HFF-Myc (cell line): ENCODE measurements around the gene ZNF622.

ENCODE experiments used
- DNase-seq: peaks from one replicate; pipeline ENCODE4 v3.0.0-alpha.2; 2011; ENCODE audit warnings: low read depth; ENCODE audit errors: extremely low read depth
- H3K4me3 ChIP-seq: replicated peaks from 2 replicates; pipeline ENCODE4 v1.5.1; 2011; ENCODE audit warnings: low read depth, mild to moderate bottlenecking, control low read depth, low read length
- TF ChIP-seq, protein P1 (sequence below): IDR thresholded peaks from 2 replicates; pipeline ENCODE4 v1.5.1; 2012; ENCODE audit warnings: mild to moderate bottlenecking, low read depth, low read length, control low read depth; ENCODE audit errors: missing control alignments

ZNF622 gene

DNA sequence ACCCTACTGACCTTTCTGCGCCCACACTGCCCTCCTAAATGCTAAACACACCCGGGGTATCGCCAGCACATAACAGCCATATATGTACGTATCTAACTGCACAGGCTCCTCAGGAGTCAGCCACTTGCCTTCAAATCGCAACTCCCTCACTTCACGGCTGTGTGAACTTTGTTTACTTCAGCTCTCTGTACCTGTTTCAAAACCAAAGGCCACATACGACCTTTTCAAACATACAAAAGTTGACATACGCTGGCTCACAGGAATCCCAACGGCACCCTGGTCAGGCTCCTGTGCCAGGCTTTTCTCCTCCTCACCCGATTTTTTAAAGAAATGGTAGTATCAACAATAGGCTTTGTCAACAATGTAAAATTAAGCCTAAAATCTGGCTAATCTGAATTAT is 39.0 kb upstream of the ZNF622 start:
- DNase-seq: no peak
- TF ChIP-seq, protein P1, sequence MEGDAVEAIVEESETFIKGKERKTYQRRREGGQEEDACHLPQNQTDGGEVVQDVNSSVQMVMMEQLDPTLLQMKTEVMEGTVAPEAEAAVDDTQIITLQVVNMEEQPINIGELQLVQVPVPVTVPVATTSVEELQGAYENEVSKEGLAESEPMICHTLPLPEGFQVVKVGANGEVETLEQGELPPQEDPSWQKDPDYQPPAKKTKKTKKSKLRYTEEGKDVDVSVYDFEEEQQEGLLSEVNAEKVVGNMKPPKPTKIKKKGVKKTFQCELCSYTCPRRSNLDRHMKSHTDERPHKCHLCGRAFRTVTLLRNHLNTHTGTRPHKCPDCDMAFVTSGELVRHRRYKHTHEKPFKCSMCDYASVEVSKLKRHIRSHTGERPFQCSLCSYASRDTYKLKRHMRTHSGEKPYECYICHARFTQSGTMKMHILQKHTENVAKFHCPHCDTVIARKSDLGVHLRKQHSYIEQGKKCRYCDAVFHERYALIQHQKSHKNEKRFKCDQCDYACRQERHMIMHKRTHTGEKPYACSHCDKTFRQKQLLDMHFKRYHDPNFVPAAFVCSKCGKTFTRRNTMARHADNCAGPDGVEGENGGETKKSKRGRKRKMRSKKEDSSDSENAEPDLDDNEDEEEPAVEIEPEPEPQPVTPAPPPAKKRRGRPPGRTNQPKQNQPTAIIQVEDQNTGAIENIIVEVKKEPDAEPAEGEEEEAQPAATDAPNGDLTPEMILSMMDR: no peak
- H3K4me3 ChIP-seq: no peak overlapping the region

DNA sequence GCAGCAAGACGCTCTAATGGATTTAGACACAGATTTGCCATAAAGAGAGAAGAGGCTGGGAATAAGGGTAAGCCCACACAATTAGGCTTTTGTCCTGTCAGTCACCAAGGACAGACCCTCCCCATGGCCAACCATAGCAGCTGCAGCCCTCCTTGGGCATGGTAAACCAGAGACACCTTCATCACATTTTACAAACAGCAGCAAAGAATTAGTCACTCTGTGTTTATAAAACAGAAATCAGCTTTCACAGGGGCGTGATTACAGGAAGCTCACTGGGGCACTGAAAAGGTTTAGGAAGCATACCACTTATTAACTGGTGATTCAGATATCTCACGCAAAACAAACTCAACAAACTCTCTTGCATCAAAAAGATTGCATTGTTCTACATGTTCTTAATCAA is 37.3 kb upstream of the ZNF622 start:
- TF ChIP-seq, protein P1: no peak
- DNase-seq: no peak
- no peak overlapping the region for H3K4me3 ChIP-seq

DNA sequence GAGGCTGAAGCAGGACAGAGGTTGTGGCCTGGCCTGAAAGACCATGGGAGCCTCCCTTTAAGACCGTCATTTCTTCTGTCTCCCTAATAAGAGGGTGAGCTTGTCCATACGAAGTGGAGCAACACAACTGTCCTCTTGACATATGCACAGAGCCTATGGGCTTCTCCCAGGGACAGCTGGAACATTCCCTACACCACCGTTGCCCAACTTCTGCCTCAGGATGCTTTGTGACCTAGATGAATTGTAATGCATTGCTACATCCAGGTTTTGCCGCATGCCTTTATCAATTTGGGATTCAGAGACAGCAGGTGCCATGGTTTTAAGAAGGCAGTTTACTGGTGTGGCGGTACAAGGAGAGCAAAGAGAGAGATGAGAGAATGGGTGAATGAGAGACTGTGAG is 34.4 kb upstream of the ZNF622 start:
- DNase-seq: no peak
- no peak overlapping the region for H3K4me3 ChIP-seq
- TF ChIP-seq, protein P1: no peak

DNA sequence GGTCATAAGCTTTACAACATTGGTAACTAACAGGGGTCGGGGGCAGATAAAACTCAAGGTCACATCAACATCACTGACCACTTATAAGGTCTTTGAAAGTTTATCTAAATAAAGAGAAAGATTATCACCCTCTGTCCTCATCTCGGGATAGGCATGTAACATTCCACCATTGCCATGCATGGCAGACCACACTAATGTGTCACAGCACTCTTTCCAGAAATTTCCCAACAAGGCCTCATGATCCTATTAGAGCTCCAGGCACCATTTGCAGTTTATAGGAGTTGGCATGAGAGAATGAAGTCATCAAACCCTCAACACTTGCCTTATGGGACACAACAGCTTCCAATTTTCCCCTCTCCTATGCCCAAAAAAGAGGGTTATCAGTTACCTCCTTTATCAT is 31.9 kb upstream of the ZNF622 start:
- TF ChIP-seq, protein P1: no peak
- no peak overlapping the region for H3K4me3 ChIP-seq
- DNase-seq: no peak

DNA sequence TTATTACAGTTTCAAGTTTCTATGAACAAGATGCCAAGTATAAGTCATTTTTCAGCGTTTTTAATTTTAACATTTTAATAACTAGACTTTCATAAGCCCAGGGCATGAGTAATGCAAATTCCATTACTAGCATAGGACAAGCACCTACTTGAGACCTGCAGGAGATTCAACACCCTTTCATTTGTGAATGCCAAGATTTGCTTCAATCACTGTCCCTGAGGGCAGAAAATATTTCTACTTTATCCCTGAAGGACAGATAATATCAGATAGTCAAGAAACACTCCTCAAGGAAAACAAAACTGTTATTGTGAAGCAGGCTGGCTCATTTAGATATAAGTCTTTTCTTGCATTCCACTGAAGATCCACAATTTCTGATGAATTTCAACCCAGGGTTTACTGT is 27.7 kb upstream of the ZNF622 start:
- TF ChIP-seq, protein P1: no peak
- no peak for DNase-seq

DNA sequence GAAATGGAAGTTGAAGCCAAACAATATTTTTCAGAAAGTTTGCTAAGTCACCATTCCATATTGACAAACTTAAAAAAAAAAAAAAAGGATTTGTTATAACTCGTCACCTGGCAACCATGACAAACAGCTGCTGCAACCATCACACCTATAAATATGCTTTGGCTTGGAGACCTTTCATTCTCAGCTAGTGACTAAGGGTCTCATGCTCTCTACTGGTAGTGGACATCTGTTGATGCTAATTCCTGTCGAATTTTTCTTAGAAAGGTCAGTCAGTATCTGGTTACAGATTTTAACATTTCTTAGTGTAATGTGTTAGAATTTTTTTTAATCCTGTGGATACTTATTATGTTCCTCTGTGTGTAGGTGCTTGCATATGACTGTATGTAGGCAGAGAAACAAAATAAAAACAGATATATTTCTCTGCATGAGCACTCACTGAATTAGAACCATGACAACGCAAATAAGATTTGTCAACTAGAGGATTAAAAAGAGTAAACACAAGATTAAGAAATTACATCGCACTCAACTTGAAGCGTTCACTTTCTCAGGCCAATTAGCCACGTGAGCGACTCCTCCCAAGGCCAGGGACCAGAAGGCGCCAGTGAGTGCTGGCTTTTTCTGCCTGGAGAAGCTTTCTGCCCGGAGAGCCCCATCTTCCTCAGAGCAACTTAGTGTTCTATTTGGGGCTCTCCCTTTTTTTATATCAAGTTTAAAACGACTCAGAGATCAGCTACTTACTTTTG is 27.0 kb upstream of the ZNF622 start:
- no peak overlapping the region for H3K4me3 ChIP-seq
- TF ChIP-seq, protein P1: no peak
- DNase-seq: peak; percentile 20

More for the DNA sequence above, 27.7 kb upstream of the ZNF622 start:
- no peak overlapping the region for H3K4me3 ChIP-seq

DNA sequence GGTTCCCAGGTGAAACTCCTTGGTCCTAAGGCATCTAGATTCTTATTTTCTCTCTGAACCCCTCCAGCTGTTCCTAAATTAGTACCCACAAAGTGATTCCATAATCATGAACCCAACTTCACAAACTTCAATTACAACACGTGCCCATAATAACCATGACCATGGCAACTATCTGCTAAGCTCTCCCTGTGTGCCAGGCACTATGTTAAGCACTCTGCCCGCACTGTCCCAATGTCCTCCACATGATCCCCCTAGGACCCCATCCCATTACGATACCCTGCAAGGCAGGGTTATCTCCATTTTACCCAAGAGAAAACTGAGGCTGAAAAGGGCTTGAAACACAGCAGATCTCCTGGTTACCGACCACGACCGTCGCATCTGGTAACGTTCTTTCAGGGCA is 25.3 kb upstream of the ZNF622 start:
- no peak for DNase-seq
- TF ChIP-seq, protein P1: no peak
- no peak overlapping the region for H3K4me3 ChIP-seq
